ENCODE results near the gene MACROH2A2. TPM values are rescaled to one million over a fixed set of nuclear protein-coding genes. Genes with fewer than 3 reads are reported as not detected.

Gene MACROH2A2
- total and polyA plus RNA-seq, 2 donors from 2014 or later, result 16.8 to 21.7 TPM

GRCh38 chr10:70137135-70137534 is 84.5 kb downstream of the MACROH2A2 start:
- intact Hi-C loops (cut with DNase I), result no loop called here
- Histone ChIP-seq H3K9ac (ENCODE audit: low read length in 3 of 3) (no peak overlapping the region), H3K9me3 (ENCODE audit: control insufficient read depth in 2 of 3, insufficient read depth in 1 of 3, low read length in 3 of 3) (no peaks in the 10 kb centered on the region), H3K27me3 (ENCODE audit: control insufficient read depth, insufficient read depth, low read length) (no peaks in the 10 kb centered on the region), H3K27ac (ENCODE audit: low read depth in 2 of 2, low read length in 2 of 2) (no peak overlapping the region), H3K4me1 (ENCODE audit: control insufficient read depth in 2 of 3, insufficient read depth in 2 of 3, low read depth in 1 of 3, low read length in 3 of 3) (peaks cover 0 to 4% (median 0%) of the 10 kb centered on the region in 3 donors), H3K36me3 (ENCODE audit: control insufficient read depth in 2 of 3, insufficient read depth in 3 of 3, low read length in 3 of 3) (peaks cover 0 to 7% (median 2%) of the 10 kb centered on the region in 3 donors), H3K4me3 (ENCODE audit: low read length in 3 of 3) (no peak overlapping the region)
- DNase-seq, result peak in 1 of 5 donors; percentile 15
- TF ChIP-seq CTCF (IDR thresholded peaks at IDR 0.05; ENCODE audit: borderline replicate concordance, extremely low read depth, insufficient read depth), result no peak
- no peak for FAIRE-seq

- Histone ChIP-seq H3K9ac (ENCODE audit: low read length in 3 of 3) (no peak overlapping the region), H3K36me3 (ENCODE audit: control insufficient read depth in 2 of 3, insufficient read depth in 3 of 3, low read length in 3 of 3) (peaks cover 0 to 7% (median 2%) of the 10 kb centered on the region in 3 donors), H3K9me3 (ENCODE audit: control insufficient read depth in 2 of 3, insufficient read depth in 1 of 3, low read length in 3 of 3) (no peaks in the 10 kb centered on the region), H3K27ac (ENCODE audit: low read depth in 2 of 2, low read length in 2 of 2) (no peak overlapping the region), H3K27me3 (ENCODE audit: control insufficient read depth, insufficient read depth, low read length) (no peaks in the 10 kb centered on the region), H3K4me1 (ENCODE audit: control insufficient read depth in 2 of 3, insufficient read depth in 2 of 3, low read depth in 1 of 3, low read length in 3 of 3) (peaks cover 0 to under 1% (median 0%) of the 10 kb centered on the region in 3 donors), H3K4me3 (ENCODE audit: low read length in 3 of 3) (no peak overlapping the region)
- FAIRE-seq (no peak), DNase-seq (peak in 1 of 5 donors; percentile 30)
- no peak for TF ChIP-seq CTCF (IDR thresholded peaks at IDR 0.05; ENCODE audit: borderline replicate concordance, extremely low read depth, insufficient read depth)
- intact Hi-C loops (cut with DNase I), result no loop called here
Measured at GRCh38 chr10:70137927-70138883, 85.6 kb downstream of the MACROH2A2 start.

DNA sequence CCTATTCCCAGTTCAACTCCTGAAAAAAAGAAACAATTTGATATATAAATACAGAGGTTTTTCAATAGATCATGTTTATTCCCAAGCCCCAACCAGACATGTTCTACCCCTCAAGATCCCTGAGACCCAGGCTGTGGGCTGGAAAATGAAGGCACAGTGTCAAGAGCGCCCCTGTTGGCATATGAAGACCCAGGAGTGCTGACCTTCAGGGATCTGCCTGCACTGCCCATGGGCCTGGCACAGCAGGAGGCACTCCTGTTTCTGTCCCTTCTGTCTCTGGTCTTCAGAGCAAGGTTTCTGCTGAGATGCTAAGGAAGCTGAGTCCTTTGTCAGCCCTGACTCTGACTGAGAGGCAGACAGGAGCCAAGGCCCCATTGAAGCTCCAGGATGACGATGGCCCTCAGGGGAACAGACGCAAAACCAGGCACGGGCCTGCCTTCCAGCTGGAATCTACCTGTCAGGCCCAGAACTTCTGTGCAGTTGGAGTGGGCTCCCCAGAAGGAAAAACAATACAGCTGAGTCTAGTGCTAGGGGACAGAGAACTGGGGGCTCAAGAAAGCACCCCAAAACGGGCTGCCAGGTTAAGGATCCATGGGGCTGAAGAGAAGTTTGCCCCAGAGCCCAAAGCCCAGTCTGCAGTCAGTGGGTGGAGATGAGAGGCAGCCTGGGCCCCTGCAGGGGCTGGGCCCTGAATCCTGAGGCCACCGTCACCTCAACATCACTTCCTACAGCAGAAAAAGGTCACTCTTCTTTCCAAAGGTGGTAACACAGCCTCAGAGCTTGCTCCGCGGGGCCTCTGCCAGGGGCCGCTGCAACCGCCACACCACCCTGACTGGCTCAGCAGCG is 86.7 kb downstream of the MACROH2A2 start:
- Histone ChIP-seq H3K4me1 (ENCODE audit: control insufficient read depth in 2 of 3, insufficient read depth in 2 of 3, low read depth in 1 of 3, low read length in 3 of 3) (no peaks in the 10 kb centered on the region), H3K9ac (ENCODE audit: low read length in 3 of 3) (no peak overlapping the region), H3K27ac (ENCODE audit: low read depth in 2 of 2, low read length in 2 of 2) (no peak overlapping the region), H3K9me3 (ENCODE audit: control insufficient read depth in 2 of 3, insufficient read depth in 1 of 3, low read length in 3 of 3) (no peaks in the 10 kb centered on the region), H3K27me3 (ENCODE audit: control insufficient read depth, insufficient read depth, low read length) (no peaks in the 10 kb centered on the region), H3K4me3 (ENCODE audit: low read length in 3 of 3) (no peak overlapping the region), H3K36me3 (ENCODE audit: control insufficient read depth in 2 of 3, insufficient read depth in 3 of 3, low read length in 3 of 3) (peaks cover 0 to 7% (median 2%) of the 10 kb centered on the region in 3 donors)
- intact Hi-C loops (cut with DNase I), result no loop called here
- TF ChIP-seq CTCF (IDR thresholded peaks at IDR 0.05; ENCODE audit: borderline replicate concordance, extremely low read depth, insufficient read depth), result no peak
- DNase-seq, result peak in 1 of 5 donors; percentile 18
- FAIRE-seq, result no peak
